HUDEP-2 (cell line): ENCODE measurements around the gene EPHB6.
A peak's percentile ranks its signal among the peaks of the same experiment; 100 is the strongest.

Experiments used
- DNase-seq, 76 experiments: peaks; one replicate each; lab custom pipeline; 2025; ENCODE audit not compliant: unreplicated experiment in 76 of 76; lab: John Stamatoyannopoulos, UW

EPHB6 gene, protein sequence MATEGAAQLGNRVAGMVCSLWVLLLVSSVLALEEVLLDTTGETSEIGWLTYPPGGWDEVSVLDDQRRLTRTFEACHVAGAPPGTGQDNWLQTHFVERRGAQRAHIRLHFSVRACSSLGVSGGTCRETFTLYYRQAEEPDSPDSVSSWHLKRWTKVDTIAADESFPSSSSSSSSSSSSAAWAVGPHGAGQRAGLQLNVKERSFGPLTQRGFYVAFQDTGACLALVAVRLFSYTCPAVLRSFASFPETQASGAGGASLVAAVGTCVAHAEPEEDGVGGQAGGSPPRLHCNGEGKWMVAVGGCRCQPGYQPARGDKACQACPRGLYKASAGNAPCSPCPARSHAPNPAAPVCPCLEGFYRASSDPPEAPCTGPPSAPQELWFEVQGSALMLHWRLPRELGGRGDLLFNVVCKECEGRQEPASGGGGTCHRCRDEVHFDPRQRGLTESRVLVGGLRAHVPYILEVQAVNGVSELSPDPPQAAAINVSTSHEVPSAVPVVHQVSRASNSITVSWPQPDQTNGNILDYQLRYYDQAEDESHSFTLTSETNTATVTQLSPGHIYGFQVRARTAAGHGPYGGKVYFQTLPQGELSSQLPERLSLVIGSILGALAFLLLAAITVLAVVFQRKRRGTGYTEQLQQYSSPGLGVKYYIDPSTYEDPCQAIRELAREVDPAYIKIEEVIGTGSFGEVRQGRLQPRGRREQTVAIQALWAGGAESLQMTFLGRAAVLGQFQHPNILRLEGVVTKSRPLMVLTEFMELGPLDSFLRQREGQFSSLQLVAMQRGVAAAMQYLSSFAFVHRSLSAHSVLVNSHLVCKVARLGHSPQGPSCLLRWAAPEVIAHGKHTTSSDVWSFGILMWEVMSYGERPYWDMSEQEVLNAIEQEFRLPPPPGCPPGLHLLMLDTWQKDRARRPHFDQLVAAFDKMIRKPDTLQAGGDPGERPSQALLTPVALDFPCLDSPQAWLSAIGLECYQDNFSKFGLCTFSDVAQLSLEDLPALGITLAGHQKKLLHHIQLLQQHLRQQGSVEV

DNA sequence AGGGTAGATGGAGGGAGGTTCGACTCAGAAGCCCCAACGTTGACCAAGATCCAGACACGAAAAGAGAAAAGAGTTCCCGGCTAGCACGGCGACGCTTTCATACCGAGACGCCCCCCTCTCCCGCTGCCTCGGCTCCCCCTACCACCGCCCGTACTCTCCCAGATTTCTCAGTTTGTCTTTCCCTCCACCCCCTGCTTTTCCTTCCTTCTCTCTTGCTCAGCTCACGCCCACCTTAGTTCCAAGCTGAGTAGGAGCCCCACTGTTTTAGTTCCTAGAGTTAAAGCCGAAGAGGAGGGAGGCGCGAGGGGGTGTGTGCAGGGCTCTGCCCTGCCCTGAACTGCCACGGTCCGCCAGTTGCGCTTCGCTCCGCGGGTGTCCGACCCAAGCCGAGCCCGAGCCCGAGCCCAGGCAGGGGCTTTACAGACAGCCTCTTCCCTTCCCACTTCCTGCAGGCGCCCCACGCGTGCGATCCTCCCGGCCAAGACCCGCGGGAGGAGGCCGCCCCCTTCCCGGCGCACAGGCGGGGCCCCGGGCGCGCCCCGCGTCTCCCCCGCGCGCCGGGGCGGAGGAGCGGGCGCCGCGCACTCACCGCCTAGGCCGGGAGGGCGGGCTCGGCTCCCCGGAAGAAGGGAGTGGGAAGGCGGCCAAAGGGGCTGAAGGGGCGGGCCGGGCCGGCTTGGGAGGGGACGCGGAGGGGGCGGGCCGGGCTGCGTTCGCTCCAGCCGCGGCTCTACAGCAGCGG lies at the start of gene EPHB6:
Gene EPHB6, plus strand, starts transcription at position 705 of the 742 bp plus-strand sequence. CDS start 8,152 bp downstream, outside the sequence.
- DNase-seq, result peak in 73 of 76 experiments; percentile 10 to 89 (median 69)

- no peak for DNase-seq
Measured at GRCh38 chr7:142805350-142806021, 49.4 kb upstream of the EPHB6 start.

GRCh38 chr7:142806022-142806356 lies 48.9 kb upstream of the EPHB6 start:
- DNase-seq, result peak in 6 of 76 experiments; percentile 15 to 37 (median 32)

GRCh38 chr7:142806957-142807356 lies 47.9 kb upstream of the EPHB6 start:
- DNase-seq, result no peak

- peak in 1 of 76 experiments; percentile 5 for DNase-seq
Measured at GRCh38 chr7:142807855-142808460, 46.9 kb upstream of the EPHB6 start.

DNA sequence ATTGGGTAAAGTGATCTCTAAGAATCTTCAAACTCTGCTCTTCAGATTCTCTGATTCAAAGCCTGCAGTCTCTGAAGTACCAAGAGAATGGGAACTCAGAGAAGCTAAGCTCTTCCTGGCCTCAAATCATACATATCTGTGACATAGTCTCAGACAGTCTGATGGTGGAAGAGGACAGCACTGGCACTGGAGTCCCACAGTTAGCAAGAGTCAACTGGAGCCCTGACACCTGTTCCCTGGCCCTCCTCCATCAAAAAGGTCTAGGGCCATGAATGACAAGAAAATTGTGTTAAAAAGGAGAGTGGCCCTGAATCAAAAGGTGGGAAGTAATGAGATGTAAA lies 46.4 kb upstream of the EPHB6 start:
- DNase-seq, result no peak

- DNase-seq, result peak in 21 of 76 experiments; percentile 3 to 50 (median 27)
Measured at GRCh38 chr7:142808802-142809583, 45.9 kb upstream of the EPHB6 start.

GRCh38 chr7:142809671-142810070 lies 45.2 kb upstream of the EPHB6 start:
- DNase-seq, result no peak

- DNase-seq, result peak in 34 of 76 experiments; percentile 4 to 67 (median 43)
Measured at GRCh38 chr7:142811154-142811737, 43.6 kb upstream of the EPHB6 start.

DNA sequence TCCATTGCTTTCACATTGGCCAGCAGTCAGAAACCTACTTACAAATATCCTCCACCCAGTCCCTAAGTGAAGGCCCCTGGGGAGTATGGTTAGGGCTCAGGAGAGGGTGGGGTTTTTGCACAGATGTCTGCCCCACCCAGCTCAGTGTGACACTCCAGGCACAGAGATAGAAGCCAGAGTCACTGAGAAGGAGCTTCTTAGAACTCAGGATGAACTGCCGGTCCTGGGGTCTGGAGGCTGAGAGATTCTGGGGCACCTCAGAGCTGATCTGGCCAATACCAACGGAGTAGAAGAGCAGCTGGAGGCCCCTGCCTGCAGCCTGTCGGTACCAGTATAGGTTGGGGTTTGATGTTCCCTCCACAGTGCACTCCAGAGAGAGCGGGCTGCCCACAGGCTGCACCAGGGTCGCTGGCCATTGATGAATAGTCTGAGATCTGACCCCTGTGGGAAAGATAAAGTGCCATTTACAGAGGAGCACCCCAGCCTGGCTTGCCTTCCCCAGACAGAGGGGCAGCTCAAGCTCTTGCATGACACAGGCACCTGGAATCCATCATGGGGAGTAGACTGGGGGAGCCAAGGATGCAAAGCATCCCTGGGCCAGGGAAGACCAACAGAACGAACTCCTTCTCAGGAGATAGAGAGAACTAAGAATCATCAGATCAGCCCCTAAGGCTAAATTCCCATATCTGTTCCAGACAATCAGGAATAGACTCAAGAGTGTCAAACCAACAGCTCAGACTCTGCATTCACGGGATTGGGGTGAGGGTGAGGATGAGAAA lies 42.2 kb upstream of the EPHB6 start:
- DNase-seq, result peak in 70 of 76 experiments; percentile 8 to 82 (median 59)

GRCh38 chr7:142813226-142813625 lies 41.6 kb upstream of the EPHB6 start:
- DNase-seq, result no peak

DNA sequence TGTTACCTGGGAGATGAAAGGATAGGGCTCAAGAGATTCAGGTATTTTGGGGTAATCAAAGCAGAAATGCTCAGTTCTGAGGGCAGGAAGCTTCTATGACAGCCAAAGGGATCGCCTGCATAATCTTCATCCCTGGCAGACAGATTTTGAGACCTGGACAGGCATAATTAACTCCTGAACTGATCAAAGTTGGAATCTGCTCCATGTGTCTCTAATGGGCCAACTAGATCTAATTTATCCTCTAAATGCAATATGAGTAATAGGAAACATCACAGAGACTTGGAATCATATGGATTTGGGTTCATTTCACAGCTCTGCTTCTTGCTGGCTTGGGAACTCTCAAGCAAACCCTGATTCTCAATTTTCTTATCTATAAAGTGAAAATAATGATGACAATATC lies 41.2 kb upstream of the EPHB6 start:
- no peak for DNase-seq

GRCh38 chr7:142814451-142814850 lies 40.4 kb upstream of the EPHB6 start:
- no peak for DNase-seq

DNA sequence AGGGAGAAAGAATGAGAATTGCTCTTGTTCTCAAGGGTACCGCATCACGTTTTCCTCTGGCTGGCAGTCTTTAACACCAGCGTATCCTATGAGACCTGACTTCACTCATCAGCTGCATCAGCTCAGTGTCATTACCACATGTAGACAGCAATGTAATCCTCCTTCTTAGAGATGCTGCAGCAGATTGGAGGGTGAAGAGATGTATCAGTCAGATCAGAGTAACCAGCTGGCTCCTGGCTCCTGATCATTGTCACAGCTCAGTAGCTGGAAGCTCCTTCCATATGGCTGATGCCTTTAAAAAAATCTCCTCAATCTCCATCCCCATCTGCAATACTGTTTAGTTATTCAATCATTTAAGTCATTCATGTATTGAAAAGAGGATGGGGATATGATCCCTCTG lies 39.7 kb upstream of the EPHB6 start:
- no peak for DNase-seq

- DNase-seq, result no peak
Measured at GRCh38 chr7:142817506-142817905, 37.4 kb upstream of the EPHB6 start.

- no peak for DNase-seq
Measured at GRCh38 chr7:142819530-142819929, 35.3 kb upstream of the EPHB6 start.

DNA sequence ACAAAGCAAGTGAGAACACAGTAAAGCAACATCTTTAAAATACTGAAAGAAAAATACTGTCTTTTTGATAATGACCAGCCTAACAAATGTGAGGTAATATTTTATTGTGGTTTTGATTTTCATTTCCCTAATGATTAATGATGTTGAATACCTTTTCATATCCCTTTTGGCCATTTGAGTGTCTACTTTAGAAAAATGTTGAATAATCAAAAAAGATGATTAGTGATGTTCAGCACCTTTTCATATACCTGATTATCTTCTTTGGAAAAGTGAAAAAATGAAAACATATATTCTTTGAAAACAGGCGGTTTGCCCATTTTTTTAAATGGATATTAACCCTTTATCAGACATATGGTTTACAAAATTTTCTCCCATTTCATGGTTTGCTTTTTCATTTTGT lies 32.2 kb upstream of the EPHB6 start:
- DNase-seq, result no peak

GRCh38 chr7:142827951-142828500 lies 26.9 kb upstream of the EPHB6 start:
- no peak for DNase-seq
